Transverse colon (tissue), 4 donors: ENCODE measurements around the gene RTL10. TPM values are rescaled to one million over a fixed set of nuclear protein-coding genes. Genes with fewer than 3 reads are reported as not detected.
A peak's percentile ranks its signal among the peaks of the same experiment; 100 is the strongest.

Source experiments
- DNase-seq: peaks from one replicate; pipeline ENCODE4 v3.0.0-alpha.2; 2019
- H3K27ac ChIP-seq, 4 donors: fragments of 200-600 bp; sonication (generic); 2 replicates each; pipeline ENCODE4 v1.5.1; 2016 to 2018; ENCODE audit warnings: inconsistent platforms in 4 of 4
- H3K27me3 ChIP-seq: fragments of 200-600 bp; sonication (generic); 2 replicates; pipeline ENCODE4 v1.5.1; 2017; ENCODE audit warnings: inconsistent platforms
- H3K36me3 ChIP-seq, 4 donors: fragments of 200-600 bp; sonication (generic); 2 replicates each; pipeline ENCODE4 v1.5.1; 2017 to 2019; ENCODE audit warnings: inconsistent platforms in 4 of 4
- H3K4me1 ChIP-seq, 4 donors: fragments of 200-600 bp; sonication (generic); 2 replicates each; pipeline ENCODE4 v1.5.1; 2017 to 2020; ENCODE audit warnings: inconsistent platforms in 4 of 4
- H3K4me3 ChIP-seq, 4 donors: fragments of 200-600 bp; sonication (generic); 1 replicate in 1 of 4; 2 replicates in 3 of 4; pipeline versions ENCODE4 v1.5.1 to v1.6.1; 2017 to 2019; ENCODE audit warnings: inconsistent platforms in 4 of 4
- H3K9me3 ChIP-seq, 2 donors: fragments of 200-600 bp; sonication (generic); 2 replicates each; pipeline ENCODE4 v1.5.1; 2017 to 2019; ENCODE audit warnings: inconsistent platforms in 2 of 2
- CTCF ChIP-seq, 5 experiments: fragments of 200-600 bp in 3 of 5; fragments of 450-650 bp in 2 of 5; sonication (generic) in 3 of 5; IDR thresholded peaks; 1 replicate in 2 of 5; 2 replicates in 3 of 5; pipeline ENCODE4 v1.5.1; 2016 to 2017; ENCODE audit warnings: antibody characterized with exemption in 5 of 5, inconsistent platforms in 3 of 5, mild to moderate bottlenecking in 2 of 5, moderate library complexity in 1 of 5
- EP300 ChIP-seq: sonication (generic); formaldehyde crosslinking; IDR thresholded peaks from one replicate; pipeline ENCODE4 v1.6.1; 2017; ENCODE audit warnings: antibody characterized with exemption, low read depth
- POLR2A ChIP-seq: fragments of 450-650 bp; IDR thresholded peaks from one replicate; pipeline ENCODE4 v1.6.1; 2016; ENCODE audit warnings: antibody characterized with exemption, mild to moderate bottlenecking, moderate library complexity
- POLR2AphosphoS5 ChIP-seq, 3 donors: sonication (generic); formaldehyde crosslinking; IDR thresholded peaks; one replicate each; pipeline ENCODE4 v1.6.1; 2016; ENCODE audit warnings: antibody characterized with exemption in 3 of 3
- WGBS, 2 donors: methylation state at CpG; one replicate each; pipeline ENCODE4 v1.1.5; 2018; ENCODE audit warnings: low coverage in 1 of 2; 5-methylcytosine and 5-hydroxymethylcytosine counted together
- in situ Hi-C, 4 donors: fragments of 200-750 bp; cut with MboI; loops; one replicate each; pipeline versions ENCODE4 v1.15.0 to v1.15.1; 2017; ENCODE audit warnings: low sequenced_read_pairs in 3 of 4, low pct_ligation_motif_present in 1 of 4, low pct_unique_long_range_greater_than_20kb in 1 of 4
- intact Hi-C: fragments of 100-400 bp; cut with DNase I; formaldehyde crosslinking; loops from one replicate; pipeline ENCODE4 v1.15.1; 2023; ENCODE audit warnings: low total_unique reads
- total RNA-seq, 4 donors: library from RNA; depleted of rRNA; stranded (reverse); fragments of >200 nt; gene quantifications; one replicate each; pipeline ENCODE4 v1.1.0, GENCODE V29; 2016

The RTL10 gene
- total RNA-seq, 4 donors from 2014 or later, result 7.1 to 16.8 (median 7.8) TPM

- Histone ChIP-seq H3K9me3 (no peaks in the 10 kb centered on the region), H3K36me3 (no peaks in the 10 kb centered on the region), H3K27me3 (no peaks in the 10 kb centered on the region), H3K4me1 (peaks cover 0 to 9% (median 4%) of the 10 kb centered on the region in 4 donors), H3K4me3 (no peak overlapping the region), H3K27ac (peak overlapping the region in 2 of 4 donors; percentile 25 to 48)
- intact Hi-C loops (no loop called here), in situ Hi-C loops (no loop called here)
- DNase-seq, result no peak
- 88% methylated on average over 18 of the region's 20 CpGs; no CpG with 5 or more reads in 1 of the 2 donors for WGBS, 2 donors
- TF ChIP-seq EP300 (no peak), CTCF (IDR thresholded peaks at IDR 0.05) (no peak), POLR2A (no peak), POLR2AphosphoS5 (IDR thresholded peaks at IDR 0.05) (no peak)
These were observed 36.0 kb upstream of the RTL10 start for GRCh38 chr22:19890502-19891316.

DNA sequence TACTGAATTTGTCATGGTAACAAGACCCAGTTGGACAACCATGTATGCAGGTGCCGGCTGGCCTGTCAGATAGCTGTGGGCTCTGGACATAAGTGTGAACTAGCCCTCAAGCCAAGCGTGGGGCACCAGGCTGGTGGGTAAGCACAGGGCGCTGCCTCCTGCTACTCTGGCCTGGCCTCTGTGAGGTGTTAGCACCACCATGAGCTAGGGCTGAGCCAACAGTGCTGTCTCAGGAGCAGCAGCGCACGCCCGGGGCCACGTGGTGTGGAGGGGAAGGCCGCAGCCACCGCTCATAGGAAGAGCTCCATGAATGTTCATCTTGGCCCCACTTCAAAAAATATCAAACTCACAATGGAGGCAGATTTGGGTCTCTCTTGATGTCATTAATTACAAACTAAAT lies 35.3 kb upstream of the RTL10 start:
- Histone ChIP-seq H3K4me1 (peaks cover 0 to 9% (median 4%) of the 10 kb centered on the region in 4 donors), H3K9me3 (no peaks in the 10 kb centered on the region), H3K4me3 (no peak overlapping the region), H3K27me3 (no peaks in the 10 kb centered on the region), H3K36me3 (no peaks in the 10 kb centered on the region), H3K27ac (no peak overlapping the region)
- TF ChIP-seq EP300 (no peak), CTCF (IDR thresholded peaks at IDR 0.05) (no peak), POLR2A (no peak), POLR2AphosphoS5 (IDR thresholded peaks at IDR 0.05) (no peak)
- DNase-seq, result no peak
- 94% methylated on average over 9 of the region's 9 CpGs; no CpG with 5 or more reads in 1 of the 2 donors for WGBS, 2 donors
- in situ Hi-C loops, result no loop called here
- intact Hi-C loops, result no loop called here

- WGBS, 2 donors, result 91 to 94% methylated on average over 6 to 17 of the region's 17 CpGs
- in situ Hi-C loops, result no loop called here
- no peaks in the 10 kb centered on the region for H3K27me3 ChIP-seq
- intact Hi-C loops, result no loop called here
- no peak for TF ChIP-seq EP300
- TF ChIP-seq CTCF (IDR thresholded peaks at IDR 0.05), result no peak
- no peak for TF ChIP-seq POLR2A
- TF ChIP-seq POLR2AphosphoS5 (IDR thresholded peaks at IDR 0.05), result no peak
- DNase-seq, result no peak
- H3K4me3 ChIP-seq, result no peak overlapping the region
- no peaks in the 10 kb centered on the region for H3K36me3 ChIP-seq
- H3K4me1 ChIP-seq, result peaks cover 0 to 9% (median 4%) of the 10 kb centered on the region in 4 donors
- no peaks in the 10 kb centered on the region for H3K9me3 ChIP-seq
- no peak overlapping the region for H3K27ac ChIP-seq
These were observed 33.6 kb upstream of the RTL10 start for GRCh38 chr22:19888131-19888746.

- Histone ChIP-seq H3K27me3 (no peaks in the 10 kb centered on the region), H3K4me3 (no peak overlapping the region), H3K4me1 (peaks cover 0 to 9% (median 3%) of the 10 kb centered on the region in 4 donors), H3K9me3 (no peaks in the 10 kb centered on the region), H3K27ac (no peak overlapping the region), H3K36me3 (no peaks in the 10 kb centered on the region)
- no peak for TF ChIP-seq EP300
- TF ChIP-seq POLR2A, result no peak
- TF ChIP-seq POLR2AphosphoS5 (IDR thresholded peaks at IDR 0.05), result no peak
- TF ChIP-seq CTCF (IDR thresholded peaks at IDR 0.05), result no peak
- DNase-seq, result no peak
- 90% methylated on average over 16 of the region's 16 CpGs; no CpG with 5 or more reads in 1 of the 2 donors for WGBS, 2 donors
- intact Hi-C loops (no loop called here), in situ Hi-C loops (no loop called here)
These were observed 32.7 kb upstream of the RTL10 start for GRCh38 chr22:19887256-19887985.
